ENCODE results near the gene HLA-DPB1.

The HLA-DPB1 gene

DNA sequence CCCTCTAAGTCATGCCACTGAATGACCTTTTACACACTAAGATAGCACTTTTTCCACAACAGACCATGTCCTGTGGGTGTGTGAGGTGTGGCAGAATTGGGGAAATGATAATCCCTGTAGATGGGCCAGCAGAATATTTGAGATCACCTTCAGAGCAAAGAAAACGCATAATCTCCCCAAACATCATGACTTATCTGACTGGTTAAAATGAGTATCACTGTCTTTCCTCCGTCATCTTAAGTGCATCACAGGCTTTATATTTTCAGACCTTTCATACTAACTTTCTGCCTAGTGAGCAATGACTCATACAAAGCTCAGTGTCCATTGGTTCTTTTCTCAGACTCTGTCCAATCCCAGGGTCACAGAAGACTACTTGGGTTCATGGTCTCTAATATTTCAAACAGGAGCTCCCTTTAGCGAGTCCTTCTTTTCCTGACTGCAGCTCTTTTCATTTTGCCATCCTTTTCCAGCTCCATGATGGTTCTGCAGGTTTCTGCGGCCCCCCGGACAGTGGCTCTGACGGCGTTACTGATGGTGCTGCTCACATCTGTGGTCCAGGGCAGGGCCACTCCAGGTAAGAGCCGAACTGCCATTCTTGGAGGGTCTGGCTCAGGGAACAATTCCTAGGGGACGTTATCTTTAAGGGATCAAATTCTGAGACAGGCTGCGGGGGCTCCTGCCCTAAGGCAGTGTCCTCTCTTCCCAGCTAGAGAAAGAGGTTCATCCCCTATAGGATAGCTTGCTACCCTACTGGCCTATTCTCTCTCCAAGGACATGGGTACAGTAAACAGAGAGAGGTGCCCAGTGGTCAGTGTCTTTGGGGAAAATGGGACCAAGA, at the start of gene HLA-DPB1:
Gene HLA-DPB1 (plus strand): TSS at position 423 of the 838 bp plus-strand sequence. CDS start 52 bp downstream, at position 475.
- H3K27me3 ChIP-seq (ENCODE audit: insufficient read depth, low read length) = no peaks in the 10 kb centered on the region
- H3K4me1 ChIP-seq (ENCODE audit: control insufficient read depth, insufficient read depth, low read length, unreplicated experiment) = no peaks in the 10 kb centered on the region
- H3K4me3 ChIP-seq (ENCODE audit: low read depth, low read length) = no peak within 1 kb of the TSS
- no peaks in the 10 kb centered on the region for H3K36me3 ChIP-seq (ENCODE audit: insufficient read depth, low read length)
- H2AFZ ChIP-seq (ENCODE audit: low read length, unreplicated experiment) = no peak within 1 kb of the TSS
- H3K79me2 ChIP-seq (ENCODE audit: control insufficient read depth, insufficient read depth, low read length, unreplicated experiment) = no peaks in the 10 kb centered on the region
- no peak within 1 kb of the TSS for H3K27ac ChIP-seq (ENCODE audit: low read depth, low read length)

DNA sequence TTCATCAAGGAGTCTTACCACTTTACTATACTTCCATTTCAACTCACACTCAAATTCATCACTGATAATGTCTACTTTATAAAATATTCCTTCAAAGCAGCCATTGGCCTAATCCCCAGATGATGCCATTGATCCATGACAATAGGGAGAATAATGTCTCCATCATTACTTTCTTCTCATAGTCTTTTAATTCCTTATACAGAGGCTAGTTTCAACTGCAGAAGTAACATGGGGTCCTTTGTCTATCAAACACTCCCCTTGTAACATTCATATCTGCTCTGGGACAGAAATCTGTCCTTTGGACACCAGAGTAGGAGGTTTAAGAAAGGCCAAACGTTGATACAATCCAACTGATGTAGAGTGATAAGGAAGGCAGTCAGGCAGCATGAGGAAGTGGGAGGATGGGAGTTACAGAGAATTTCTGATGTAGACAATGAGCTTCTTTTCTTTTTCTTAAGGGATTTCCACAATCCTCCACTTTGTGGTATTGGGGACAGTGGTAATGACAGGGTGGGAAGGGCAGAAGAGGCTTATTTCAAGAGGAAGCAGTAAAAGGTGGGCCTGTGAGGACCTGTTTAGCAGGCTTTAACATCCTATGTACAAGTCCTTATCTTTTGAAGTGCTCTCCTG, 47.5 kb upstream of the HLA-DPB1 start:
- Histone ChIP-seq H3K79me2 (ENCODE audit: control insufficient read depth, insufficient read depth, low read length, unreplicated experiment) (no peaks in the 10 kb centered on the region), H3K36me3 (ENCODE audit: insufficient read depth, low read length) (no peaks in the 10 kb centered on the region), H3K27ac (ENCODE audit: low read depth, low read length) (no peak overlapping the region), H3K4me3 (ENCODE audit: low read depth, low read length) (no peak overlapping the region), H3K27me3 (ENCODE audit: insufficient read depth, low read length) (peaks cover 63% of the 10 kb centered on the region), H3K4me1 (ENCODE audit: control insufficient read depth, insufficient read depth, low read length, unreplicated experiment) (no peaks in the 10 kb centered on the region), H2AFZ (ENCODE audit: low read length, unreplicated experiment) (no peak overlapping the region)

DNA sequence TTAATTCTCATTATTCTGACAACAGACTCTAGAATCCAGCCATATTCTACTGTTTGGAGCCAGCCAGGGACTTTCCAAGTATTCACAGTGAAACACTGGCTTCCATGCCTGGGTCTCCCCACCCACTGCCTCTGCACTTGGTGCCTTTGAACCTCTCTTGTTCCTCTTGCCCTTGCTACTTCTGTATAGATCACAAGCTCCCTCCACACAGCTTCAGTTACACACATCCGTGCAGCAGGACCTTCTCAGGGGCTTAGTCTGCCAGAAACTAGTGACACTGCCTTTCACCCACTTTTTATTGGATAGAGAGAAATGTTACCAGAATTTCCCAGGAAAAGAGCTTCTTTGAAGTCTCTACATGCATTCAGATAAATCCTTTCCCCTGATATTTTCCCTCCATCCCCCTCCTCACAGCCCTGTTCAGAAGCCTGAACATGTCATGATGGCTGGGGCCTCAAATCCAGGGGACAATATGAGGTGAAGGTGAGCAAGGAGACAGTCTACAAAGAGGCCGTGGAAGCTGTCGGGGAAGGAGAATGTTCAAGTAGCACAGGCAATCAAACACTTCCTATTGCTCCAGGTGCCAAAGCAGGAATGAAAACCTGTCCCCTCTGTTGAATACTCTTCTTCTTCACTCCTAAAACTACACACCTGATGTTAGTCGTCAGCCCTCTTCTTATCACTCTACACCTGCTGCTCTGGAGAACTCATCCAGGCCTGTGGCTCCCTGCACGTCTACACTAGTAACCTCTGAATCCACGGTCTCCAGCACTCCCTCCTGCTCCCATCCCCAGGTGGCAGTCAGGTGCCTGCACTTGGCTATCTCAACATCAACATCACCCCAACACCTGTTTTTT, 46.2 kb upstream of the HLA-DPB1 start:
- Histone ChIP-seq H3K27ac (ENCODE audit: low read depth, low read length) (no peak overlapping the region), H3K79me2 (ENCODE audit: control insufficient read depth, insufficient read depth, low read length, unreplicated experiment) (no peaks in the 10 kb centered on the region), H3K4me1 (ENCODE audit: control insufficient read depth, insufficient read depth, low read length, unreplicated experiment) (no peaks in the 10 kb centered on the region), H3K36me3 (ENCODE audit: insufficient read depth, low read length) (no peaks in the 10 kb centered on the region), H2AFZ (ENCODE audit: low read length, unreplicated experiment) (no peak overlapping the region), H3K27me3 (ENCODE audit: insufficient read depth, low read length) (peaks cover 75% of the 10 kb centered on the region), H3K4me3 (ENCODE audit: low read depth, low read length) (no peak overlapping the region)

DNA sequence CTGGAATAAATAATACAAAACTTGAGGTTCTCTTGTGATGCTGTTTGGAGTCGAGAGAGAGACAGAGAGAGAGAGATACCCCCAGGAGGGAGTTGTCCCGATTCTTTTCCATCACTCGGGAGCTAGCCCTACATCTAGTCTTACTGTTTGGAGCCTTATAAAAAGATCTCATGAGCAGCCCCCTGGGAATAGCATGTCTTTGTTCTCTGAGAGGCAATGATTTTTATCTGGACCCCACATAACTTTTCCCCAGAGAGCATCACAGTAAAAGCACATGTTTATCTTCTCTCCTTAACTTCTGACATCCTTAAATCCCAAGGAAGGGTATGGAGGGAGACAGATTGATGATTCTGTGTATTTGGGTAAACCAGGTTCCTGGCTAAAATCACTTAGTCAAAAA, 45.5 kb upstream of the HLA-DPB1 start:
- H3K4me3 ChIP-seq (ENCODE audit: low read depth, low read length) = no peak overlapping the region

DNA sequence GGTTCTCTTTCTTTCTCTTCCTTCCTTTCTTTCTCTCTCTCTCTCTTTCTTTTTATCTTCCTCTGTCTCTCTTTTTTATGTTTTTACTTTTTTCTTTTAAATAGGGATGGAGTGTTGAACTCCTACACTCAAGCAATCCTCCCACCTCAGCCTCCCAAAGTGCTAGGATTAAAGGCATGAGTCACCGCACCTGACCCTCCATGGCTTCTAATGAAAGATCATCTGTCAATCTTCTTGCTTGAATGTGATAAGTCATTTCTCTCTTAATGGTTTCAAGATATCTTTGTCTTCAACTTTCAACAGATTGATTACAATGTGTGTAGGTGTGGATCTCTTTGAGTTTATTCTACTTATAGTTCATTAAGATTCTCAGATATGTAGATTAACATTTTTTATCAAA, 41.2 kb upstream of the HLA-DPB1 start:
- peaks cover 96% of the 10 kb centered on the region for H3K27me3 ChIP-seq (ENCODE audit: insufficient read depth, low read length)
- no peaks in the 10 kb centered on the region for H3K79me2 ChIP-seq (ENCODE audit: control insufficient read depth, insufficient read depth, low read length, unreplicated experiment)

More for the DNA sequence above, 45.5 kb upstream of the HLA-DPB1 start:
- H3K4me1 ChIP-seq (ENCODE audit: control insufficient read depth, insufficient read depth, low read length, unreplicated experiment) = no peaks in the 10 kb centered on the region
- no peaks in the 10 kb centered on the region for H3K36me3 ChIP-seq (ENCODE audit: insufficient read depth, low read length)
- H3K79me2 ChIP-seq (ENCODE audit: control insufficient read depth, insufficient read depth, low read length, unreplicated experiment) = no peaks in the 10 kb centered on the region
- no peak overlapping the region for H2AFZ ChIP-seq (ENCODE audit: low read length, unreplicated experiment)
- peaks cover 80% of the 10 kb centered on the region for H3K27me3 ChIP-seq (ENCODE audit: insufficient read depth, low read length)
- no peak overlapping the region for H3K27ac ChIP-seq (ENCODE audit: low read depth, low read length)

DNA sequence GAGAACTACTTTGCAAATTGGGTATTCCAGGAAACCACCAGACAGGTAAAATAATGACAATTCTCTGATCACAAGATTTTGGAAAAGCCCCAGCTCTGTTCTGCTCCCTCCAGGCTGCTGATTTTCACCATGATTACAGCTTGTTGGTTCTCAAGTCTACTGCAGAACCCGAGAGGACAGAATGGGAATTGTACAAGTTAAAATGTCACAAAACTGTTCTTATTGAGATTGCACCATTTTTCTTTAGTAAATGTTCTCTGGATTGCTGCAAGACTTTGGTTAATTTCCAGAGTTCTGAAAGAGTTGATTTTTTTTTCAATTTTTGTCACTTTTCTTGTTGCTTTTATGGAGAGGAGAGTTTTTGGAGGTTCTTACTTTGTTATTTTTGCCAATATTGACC, 39.3 kb upstream of the HLA-DPB1 start:
- H2AFZ ChIP-seq (ENCODE audit: low read length, unreplicated experiment) = no peak overlapping the region
- H3K36me3 ChIP-seq (ENCODE audit: insufficient read depth, low read length) = no peaks in the 10 kb centered on the region
- no peak overlapping the region for H3K4me3 ChIP-seq (ENCODE audit: low read depth, low read length)
- H3K4me1 ChIP-seq (ENCODE audit: control insufficient read depth, insufficient read depth, low read length, unreplicated experiment) = no peaks in the 10 kb centered on the region
- H3K79me2 ChIP-seq (ENCODE audit: control insufficient read depth, insufficient read depth, low read length, unreplicated experiment) = no peaks in the 10 kb centered on the region
- peaks cover 90% of the 10 kb centered on the region for H3K27me3 ChIP-seq (ENCODE audit: insufficient read depth, low read length)
- H3K27ac ChIP-seq (ENCODE audit: low read depth, low read length) = no peak overlapping the region

More for the DNA sequence above, 41.2 kb upstream of the HLA-DPB1 start:
- H3K27ac ChIP-seq (ENCODE audit: low read depth, low read length) = no peak overlapping the region
- no peaks in the 10 kb centered on the region for H3K4me1 ChIP-seq (ENCODE audit: control insufficient read depth, insufficient read depth, low read length, unreplicated experiment)
- no peaks in the 10 kb centered on the region for H3K36me3 ChIP-seq (ENCODE audit: insufficient read depth, low read length)
- H2AFZ ChIP-seq (ENCODE audit: low read length, unreplicated experiment) = no peak overlapping the region
- H3K4me3 ChIP-seq (ENCODE audit: low read depth, low read length) = no peak overlapping the region

DNA sequence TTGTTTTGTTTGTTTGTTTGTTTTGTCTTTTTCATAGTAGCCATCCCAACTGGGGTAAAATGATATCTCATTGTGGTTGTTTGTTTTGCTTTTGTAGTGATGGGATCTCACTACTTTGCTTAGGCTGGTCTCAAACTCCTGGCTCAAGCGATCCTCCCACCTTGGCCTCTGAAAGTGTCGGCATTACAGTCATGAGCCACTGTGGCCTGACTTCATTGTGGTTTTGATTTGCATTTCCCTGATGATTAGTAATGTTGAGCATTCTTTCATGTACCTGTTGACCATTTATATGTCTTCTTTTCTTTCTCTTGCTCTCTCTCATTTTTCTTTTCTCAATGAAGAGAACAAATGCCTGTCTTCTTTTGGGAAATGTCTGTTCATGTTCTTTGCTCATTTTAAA, 35.6 kb upstream of the HLA-DPB1 start:
- no peak overlapping the region for H3K4me3 ChIP-seq (ENCODE audit: low read depth, low read length)
- no peaks in the 10 kb centered on the region for H3K4me1 ChIP-seq (ENCODE audit: control insufficient read depth, insufficient read depth, low read length, unreplicated experiment)
- H3K27me3 ChIP-seq (ENCODE audit: insufficient read depth, low read length) = peaks cover 69% of the 10 kb centered on the region
- H3K27ac ChIP-seq (ENCODE audit: low read depth, low read length) = no peak overlapping the region
- no peaks in the 10 kb centered on the region for H3K79me2 ChIP-seq (ENCODE audit: control insufficient read depth, insufficient read depth, low read length, unreplicated experiment)
- H3K36me3 ChIP-seq (ENCODE audit: insufficient read depth, low read length) = no peaks in the 10 kb centered on the region
- no peak overlapping the region for H2AFZ ChIP-seq (ENCODE audit: low read length, unreplicated experiment)

DNA sequence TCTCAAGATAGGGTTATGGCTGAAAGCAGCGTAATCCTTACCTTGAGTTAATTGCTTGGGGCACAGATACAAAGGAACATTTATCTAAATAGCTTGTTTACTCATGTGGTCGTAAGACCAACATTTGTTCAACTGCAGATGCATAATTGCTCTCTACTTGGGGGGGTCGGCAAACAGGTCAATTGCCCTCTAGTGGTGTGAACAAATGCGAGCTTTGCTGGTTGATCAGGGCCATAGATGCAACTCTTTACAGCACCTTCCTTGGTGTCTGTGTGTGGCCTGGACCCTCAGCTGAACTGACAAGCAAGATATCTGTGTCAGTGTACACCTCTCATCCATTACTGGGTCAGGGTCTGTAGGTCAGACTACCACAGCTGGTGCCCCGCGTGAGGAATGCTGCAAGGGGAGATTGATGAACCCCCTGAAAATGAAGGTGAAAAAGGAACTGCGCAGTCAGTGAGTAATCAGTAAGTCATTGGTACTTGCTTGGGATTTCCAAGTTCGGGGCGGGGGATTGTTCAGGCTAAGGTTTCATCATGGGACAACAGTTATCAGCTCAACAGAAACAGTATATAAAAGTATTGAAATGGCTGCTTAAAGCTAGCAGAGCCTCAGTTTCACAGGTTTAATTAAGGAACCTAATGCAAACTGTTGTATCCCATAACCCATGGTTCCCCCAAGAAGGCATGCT, 26.3 kb upstream of the HLA-DPB1 start:
- Histone ChIP-seq H3K4me3 (ENCODE audit: low read depth, low read length) (no peak overlapping the region), H3K27ac (ENCODE audit: low read depth, low read length) (no peak overlapping the region), H3K36me3 (ENCODE audit: insufficient read depth, low read length) (no peaks in the 10 kb centered on the region), H3K4me1 (ENCODE audit: control insufficient read depth, insufficient read depth, low read length, unreplicated experiment) (no peaks in the 10 kb centered on the region), H2AFZ (ENCODE audit: low read length, unreplicated experiment) (no peak overlapping the region), H3K79me2 (ENCODE audit: control insufficient read depth, insufficient read depth, low read length, unreplicated experiment) (no peaks in the 10 kb centered on the region), H3K27me3 (ENCODE audit: insufficient read depth, low read length) (peaks cover 75% of the 10 kb centered on the region)

DNA sequence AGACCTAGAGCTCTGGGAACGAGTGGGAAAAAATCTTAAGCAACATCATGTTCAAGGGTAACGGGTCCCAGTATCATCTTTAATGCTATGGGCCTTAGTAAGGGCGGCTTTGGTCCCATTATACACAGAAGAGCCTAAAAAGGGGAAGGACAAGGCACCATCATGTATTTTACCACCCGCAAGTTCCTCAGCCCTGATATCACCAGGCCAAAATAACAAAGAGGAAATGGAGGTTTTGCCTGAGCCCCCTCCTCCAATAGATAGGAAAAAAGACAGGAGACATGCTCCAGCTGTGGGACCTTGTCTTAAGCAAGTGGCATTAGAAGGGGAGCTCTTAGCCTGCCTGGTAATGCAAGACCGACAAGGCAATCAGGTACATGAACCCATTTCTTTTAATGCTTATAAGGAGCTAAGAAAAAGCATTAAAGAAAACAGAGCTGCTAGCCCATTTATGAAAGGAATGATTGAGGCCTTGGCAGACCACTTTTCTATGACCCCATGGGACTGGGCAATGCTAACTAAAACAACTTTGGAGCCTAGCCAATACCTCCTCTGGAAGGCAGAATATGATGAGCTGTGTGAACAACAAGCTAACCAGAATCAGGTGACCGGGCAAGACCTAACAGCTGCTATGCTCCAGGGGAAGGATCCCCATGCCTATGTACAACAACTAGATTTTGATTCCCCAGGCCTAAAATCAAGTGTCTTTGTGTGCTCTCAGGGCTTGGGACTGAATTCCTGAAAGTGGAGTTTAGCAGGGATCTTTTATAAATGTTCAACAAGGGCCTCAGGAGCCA, 25.6 kb upstream of the HLA-DPB1 start:
- Histone ChIP-seq H3K36me3 (ENCODE audit: insufficient read depth, low read length) (no peaks in the 10 kb centered on the region), H3K27me3 (ENCODE audit: insufficient read depth, low read length) (peaks cover 67% of the 10 kb centered on the region), H3K27ac (ENCODE audit: low read depth, low read length) (no peak overlapping the region), H3K79me2 (ENCODE audit: control insufficient read depth, insufficient read depth, low read length, unreplicated experiment) (no peaks in the 10 kb centered on the region), H2AFZ (ENCODE audit: low read length, unreplicated experiment) (no peak overlapping the region), H3K4me1 (ENCODE audit: control insufficient read depth, insufficient read depth, low read length, unreplicated experiment) (no peaks in the 10 kb centered on the region), H3K4me3 (ENCODE audit: low read depth, low read length) (no peak overlapping the region)

Measured in ACC112 (cell line).